ENCODE measurements around the gene GRIA2.

- TF ChIP-seq CTCF (IDR thresholded peaks at IDR 0.05; ENCODE audit: borderline replicate concordance, extremely low read depth, low read length, poor library complexity, severe bottlenecking) (no peak), EZH2 (IDR thresholded peaks at IDR 0.05; ENCODE audit: borderline replicate concordance, low read depth, low read length, severe bottlenecking) (no peak)
These were observed 49.6 kb downstream of the GRIA2 start for GRCh38 chr4:157270108-157270507.

Measured in DND-41 (cell line).